ENCODE results near the gene MED25.

MED25 gene

DNA sequence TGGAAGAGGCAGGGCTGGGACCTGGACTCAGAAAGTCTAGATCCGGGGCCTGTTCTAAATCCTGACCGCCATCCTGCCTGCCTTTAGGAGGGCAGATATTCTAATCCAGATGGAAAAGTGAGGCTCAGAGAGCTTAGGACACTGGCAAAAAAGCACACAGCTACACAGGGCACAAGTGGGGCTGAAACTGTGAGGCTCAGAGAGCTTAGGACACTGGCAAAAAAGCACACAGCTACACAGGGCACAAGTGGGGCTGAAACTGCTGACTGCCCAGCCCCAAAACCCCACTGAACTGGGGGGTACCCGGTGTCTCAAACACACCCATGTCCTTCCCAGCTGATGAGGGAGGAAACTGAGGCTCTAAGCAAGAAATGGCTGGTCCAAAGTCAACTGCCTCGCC is 57.1 kb downstream of the MED25 start:
- no peak for DNase-seq

DNA sequence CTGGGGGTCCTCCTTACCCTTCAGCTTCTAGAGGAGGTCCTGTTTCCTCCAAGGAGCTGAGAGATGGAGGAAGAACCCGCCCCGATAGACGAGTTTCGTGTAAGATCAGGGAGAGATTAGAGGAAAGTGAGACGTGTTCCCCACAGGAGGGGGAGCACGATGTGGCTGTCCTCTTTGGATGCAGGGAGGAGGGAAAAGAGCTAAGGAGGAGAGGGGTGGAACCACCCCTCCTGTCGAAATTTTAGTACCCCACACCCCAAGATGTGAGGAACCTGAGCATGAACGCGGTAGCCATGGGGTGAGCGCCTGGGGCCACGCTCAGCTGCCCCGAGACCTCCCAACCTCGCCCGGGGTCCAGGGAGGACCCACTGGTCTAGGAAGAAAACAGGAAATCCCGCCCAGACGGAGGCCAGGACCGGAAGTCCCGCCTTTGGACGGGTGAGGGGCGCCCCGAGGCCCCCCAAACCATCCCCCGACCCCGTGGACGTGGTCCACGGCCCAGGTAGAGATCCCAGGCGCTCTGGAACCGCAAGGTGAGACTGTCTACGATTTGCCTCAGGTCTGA is 57.9 kb downstream of the MED25 start:
- DNase-seq = peak; percentile 50

DNA sequence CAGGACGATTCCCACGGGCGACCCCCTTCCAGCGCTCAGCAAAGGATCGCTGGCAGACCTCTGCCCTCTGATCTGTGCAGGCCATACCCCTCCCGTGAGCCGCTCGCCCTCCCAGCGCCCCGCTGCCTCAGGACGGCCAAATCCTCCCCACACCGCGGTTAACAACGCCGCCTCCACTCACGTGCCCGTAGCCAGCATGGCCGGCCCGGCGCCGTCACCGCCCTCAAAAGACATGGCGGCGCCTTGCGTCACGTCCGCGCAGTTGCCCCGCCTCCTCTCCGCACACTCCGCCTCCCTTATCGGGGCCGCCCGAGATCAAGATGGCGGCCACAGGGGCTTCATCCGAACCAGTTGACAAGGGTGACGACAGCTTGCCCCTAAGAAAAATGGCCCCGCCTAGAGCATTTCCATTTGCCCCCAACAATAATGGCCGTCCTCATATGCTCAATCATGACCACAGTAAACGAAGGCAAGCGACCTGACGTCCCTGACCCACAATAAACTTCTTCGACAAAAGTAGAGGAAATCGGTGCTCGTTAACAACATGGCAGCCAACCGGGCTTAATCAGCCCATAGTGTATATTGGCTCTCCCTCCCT is 58.4 kb downstream of the MED25 start:
- peak; percentile 99 for DNase-seq

- peak; percentile 100 for DNase-seq
These were observed 59.2 kb downstream of the MED25 start, which contains the start of the genes AKT1S1 and TBC1D17 for GRCh38 chr19:49877020-49877878. Gene AKT1S1 (minus strand): TSS chr19:49877355. CDS start chr19:49873295, 4,060 bp downstream. Gene TBC1D17 (plus strand): TSS chr19:49877702. CDS start chr19:49877724, 22 bp downstream.

DNA sequence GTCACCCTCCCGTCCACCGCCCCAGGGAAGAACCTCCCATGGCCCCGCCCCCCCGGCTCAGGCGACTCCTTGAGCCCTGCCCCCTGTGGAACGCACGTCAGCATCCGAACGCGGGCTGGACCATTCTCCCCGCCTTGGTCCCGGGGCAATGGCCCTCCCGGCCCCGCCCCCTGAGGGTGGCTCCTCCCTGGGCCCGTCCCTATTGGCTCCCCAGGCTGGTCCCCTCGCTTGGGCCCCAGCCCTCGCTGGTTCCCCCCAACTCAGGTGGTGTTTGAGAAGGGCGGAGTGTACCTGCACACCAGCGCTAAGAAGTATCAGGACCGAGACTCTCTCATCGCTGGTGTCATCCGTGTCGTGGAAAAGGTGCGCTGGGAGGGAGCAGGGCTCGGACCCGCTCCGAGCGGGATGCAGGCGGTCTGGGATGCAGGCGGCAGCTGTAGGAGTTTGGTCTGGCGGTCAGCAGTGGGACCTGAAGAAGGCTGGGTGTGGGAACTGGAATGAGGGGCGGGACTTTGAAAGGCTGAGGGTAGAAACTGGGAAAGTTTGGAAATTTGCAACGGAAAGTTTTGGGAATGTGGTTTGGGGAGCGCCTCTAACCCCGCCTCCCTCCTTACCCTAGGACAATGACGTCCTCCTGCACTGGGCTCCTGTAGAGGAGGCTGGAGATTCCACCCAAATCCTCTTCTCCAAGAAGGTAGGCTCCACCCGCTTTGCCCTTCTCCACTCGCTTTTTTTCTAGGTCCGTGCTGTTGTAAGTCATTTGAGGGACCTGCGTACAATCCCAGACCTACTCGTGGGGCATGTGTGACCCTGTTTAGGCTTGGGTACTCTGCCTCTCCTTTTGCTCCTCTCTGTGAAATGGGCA is 60.0 kb downstream of the MED25 start:
- peak; percentile 98 for DNase-seq

DNA sequence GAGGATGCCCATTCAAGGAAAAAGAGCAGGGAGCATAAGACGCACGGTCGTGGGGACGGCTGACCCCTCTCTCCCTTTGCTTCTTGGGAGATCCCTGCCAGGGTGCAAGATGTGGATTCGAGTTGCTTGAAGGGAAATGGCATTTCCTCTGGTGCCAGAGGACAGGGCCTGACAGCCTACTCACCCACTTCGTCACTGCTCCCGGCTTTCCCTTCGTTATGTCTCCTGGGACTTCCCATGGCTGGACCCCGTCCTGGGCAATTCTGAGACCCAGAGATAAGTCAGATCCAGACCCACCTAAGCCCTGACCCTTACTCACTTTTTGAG is 60.6 kb downstream of the MED25 start:
- DNase-seq = no peak

GRCh38 chr19:49879243-49879963 is 61.3 kb downstream of the MED25 start:
- no peak for DNase-seq

GRCh38 chr19:49880162-49880869 is 62.2 kb downstream of the MED25 start:
- DNase-seq = no peak

DNA sequence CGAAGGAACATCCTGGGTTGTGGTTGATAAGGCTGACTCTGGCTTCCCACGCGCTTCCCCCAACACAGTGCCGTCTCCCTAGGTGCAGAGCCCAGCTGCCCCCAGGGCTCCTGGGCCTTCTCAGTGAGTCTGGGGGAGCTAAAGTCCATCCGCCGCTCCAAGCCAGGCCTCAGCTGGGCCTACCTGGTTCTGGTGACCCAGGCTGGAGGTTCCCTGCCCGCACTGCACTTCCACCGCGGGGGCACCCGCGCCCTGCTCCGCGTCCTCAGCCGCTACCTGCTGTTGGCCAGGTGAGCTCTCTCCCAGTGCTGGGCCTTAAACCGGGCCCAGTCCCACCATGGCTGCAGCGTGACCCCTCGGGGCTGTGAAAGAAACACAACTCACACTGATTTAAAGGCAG is 63.1 kb downstream of the MED25 start:
- DNase-seq = no peak

DNA sequence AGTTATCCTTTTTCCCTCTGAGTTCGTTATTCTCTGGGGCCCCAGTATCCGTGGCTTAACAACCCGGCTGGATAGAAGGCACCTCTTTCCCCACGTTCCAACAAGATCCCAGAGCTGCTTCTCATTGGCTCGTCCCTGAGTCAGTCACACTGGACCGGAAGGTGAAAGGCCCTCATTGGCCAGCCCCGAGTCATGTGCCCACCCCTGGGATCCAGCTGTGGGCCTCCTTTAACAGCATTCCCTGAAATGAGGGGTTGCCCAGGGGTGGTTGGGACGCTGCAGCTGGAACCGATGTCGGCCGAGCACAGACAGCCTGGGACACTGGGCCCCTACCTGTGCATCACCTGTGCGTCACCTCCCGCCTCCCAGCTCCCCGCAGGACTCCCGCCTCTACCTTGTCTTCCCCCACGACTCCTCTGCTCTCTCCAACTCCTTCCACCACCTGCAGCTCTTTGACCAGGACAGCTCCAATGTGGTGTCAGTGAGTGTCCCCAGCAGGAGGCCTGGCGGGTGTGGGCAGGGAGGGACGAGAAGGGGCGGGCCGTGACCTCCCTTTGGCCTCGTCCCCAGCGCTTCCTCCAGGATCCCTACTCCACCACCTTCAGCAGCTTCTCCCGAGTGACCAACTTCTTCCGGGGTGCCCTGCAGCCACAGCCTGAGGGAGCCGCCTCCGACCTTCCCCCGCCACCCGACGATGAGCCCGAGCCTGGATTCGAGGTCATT is 63.7 kb downstream of the MED25 start:
- peak; percentile 31 for DNase-seq

DNA sequence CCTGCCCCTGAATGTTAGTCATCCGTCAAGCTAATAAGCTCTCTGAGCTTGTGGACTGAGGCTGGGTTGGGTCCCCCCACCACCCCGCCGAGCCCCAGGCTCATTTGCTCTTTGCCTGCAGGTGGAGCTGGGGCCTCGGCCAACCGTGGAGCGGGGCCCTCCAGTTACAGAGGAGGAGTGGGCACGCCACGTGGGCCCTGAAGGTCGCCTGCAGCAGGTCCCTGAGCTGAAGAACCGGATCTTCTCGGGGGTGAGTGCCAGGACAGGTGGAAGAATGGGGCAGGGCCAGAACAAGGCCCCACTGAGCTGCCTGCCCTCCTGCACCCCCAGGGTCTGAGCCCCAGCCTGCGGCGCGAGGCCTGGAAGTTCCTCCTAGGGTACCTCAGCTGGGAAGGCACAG is 64.6 kb downstream of the MED25 start:
- DNase-seq = no peak

GRCh38 chr19:49883094-49883493 is 65.0 kb downstream of the MED25 start:
- DNase-seq = no peak

DNA sequence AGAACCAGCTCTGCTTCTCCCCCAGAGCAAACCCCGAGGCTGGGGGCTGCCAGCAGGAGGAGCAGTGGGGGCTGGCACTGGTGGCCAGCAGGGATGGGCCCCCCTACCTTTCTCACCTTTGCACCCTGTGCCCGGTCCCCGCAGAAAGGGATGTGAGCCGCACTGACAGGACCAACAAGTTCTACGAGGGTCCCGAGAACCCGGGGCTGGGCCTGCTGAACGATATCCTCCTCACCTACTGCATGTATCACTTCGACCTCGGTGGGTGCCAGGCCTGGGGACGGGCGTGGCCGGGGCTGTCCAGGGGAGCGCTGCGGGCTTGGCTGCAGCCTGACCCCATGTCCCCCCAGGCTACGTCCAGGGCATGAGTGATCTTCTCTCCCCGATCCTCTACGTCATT is 66.0 kb downstream of the MED25 start:
- DNase-seq = no peak

- no peak for DNase-seq
These were observed 66.7 kb downstream of the MED25 start for GRCh38 chr19:49884760-49885159.
